Measurements from ENCODE around the gene ZNF764.
A peak's percentile ranks its signal among the peaks of the same experiment; 100 is the strongest.
"Not testable (repeated sequence)": the region's sequence is repeated elsewhere in the genome, so short reads cannot be mapped to it uniquely, and the experiment has no call there.

The ZNF764 gene

DNA sequence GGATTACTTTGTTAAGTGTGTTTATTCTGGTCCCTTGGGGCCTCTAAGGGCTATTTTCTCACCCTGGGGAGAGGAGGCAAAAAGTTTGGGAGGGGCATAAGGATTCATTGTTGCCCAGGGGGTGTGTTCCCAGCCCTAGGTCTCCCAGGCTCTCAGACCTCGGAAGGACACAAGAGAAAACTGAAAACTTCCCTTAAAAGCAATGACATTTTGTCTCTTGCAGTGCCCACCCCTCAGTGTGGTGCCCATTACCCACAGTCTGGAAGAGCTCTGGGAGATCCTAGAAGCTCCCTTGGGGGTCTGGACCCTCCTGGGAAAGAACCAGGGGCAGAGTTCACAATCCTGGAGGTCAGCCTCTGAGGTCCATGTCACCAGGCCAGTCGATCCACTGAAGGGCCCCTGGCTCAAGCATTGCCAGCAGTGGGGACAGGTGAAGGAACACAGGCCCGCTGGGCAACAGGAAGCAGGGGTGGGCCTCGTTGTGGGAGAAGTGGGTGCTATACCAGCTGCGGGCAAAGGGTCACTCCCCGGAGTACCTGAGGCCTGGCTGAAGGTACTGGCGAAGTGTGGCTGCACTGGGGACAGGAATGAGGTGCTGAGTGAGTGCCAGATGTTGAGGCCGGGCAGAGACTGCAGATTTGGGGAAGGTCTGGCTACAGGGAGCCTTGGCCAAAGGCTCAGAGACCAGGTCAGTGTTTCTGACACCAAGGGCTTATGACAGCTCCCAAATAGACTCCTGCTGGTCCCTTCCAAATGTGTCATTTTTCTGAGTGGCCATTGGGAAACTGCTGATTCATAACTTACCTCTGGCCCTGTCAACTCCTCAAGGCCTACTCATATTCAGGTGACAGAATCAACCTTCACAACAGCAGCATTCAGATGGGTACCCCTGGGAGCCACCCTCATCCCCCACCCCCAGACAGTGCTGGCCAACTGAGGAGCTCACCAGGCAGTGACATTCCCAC lies 18.9 kb downstream of the ZNF764 start:
- Histone ChIP-seq H3K36me3 (ENCODE audit: insufficient read depth, low read length) (peaks cover 18% of the 10 kb centered on the region; the same call in 1 of the 2 replicates), H3K9ac (ENCODE audit: low read depth, low read length) (no peak overlapping the region), H4K20me1 (ENCODE audit: insufficient read depth, low read length) (no peaks in the 10 kb centered on the region), H3K4me1 (ENCODE audit: insufficient read depth, low read length) (peaks cover 18% of the 10 kb centered on the region), H3K4me2 (ENCODE audit: insufficient read depth, low read length) (no peak overlapping the region), H2AFZ (ENCODE audit: low read depth, low read length) (no peak overlapping the region), H3K9me3 (ENCODE audit: insufficient read depth, low read length, severe bottlenecking) (no peaks in the 10 kb centered on the region), H3K27me3 (ENCODE audit: insufficient read depth, low read length, poor library complexity) (no peaks in the 10 kb centered on the region), H3K27ac (ENCODE audit: low read length) (no peak overlapping the region), H3K4me3 (ENCODE audit: low read depth in 1 of 2, low read length in 2 of 2) (no peak overlapping the region), H3K79me2 (ENCODE audit: insufficient read depth, low read length) (peaks cover 32% of the 10 kb centered on the region)
- ATAC-seq (ENCODE audit: insufficient read depth, low read depth) = no peak
- DNase-seq = no peak
- no peak for TF ChIP-seq CTCF (IDR thresholded peaks at IDR 0.05; ENCODE audit: borderline replicate concordance, extremely low read depth, low read length, poor library complexity, severe bottlenecking)

GRCh38 chr16:30536391-30537024 lies 21.7 kb downstream of the ZNF764 start:
- Histone ChIP-seq H3K79me2 (ENCODE audit: insufficient read depth, low read length) (peaks cover 54% of the 10 kb centered on the region), H3K4me2 (ENCODE audit: insufficient read depth, low read length) (peak overlapping the region; percentile 66), H3K4me1 (ENCODE audit: insufficient read depth, low read length) (peaks cover 36% of the 10 kb centered on the region), H2AFZ (ENCODE audit: low read depth, low read length) (peak overlapping the region; percentile 85; the same call in 1 of the 2 replicates), H3K27ac (ENCODE audit: low read length) (peak overlapping the region; percentile 96; the same call in 1 of the 2 replicates), H3K36me3 (ENCODE audit: insufficient read depth, low read length) (peaks cover 41% of the 10 kb centered on the region), H3K9ac (ENCODE audit: low read depth, low read length) (peak overlapping the region; percentile 70), H3K4me3 (ENCODE audit: low read depth in 1 of 2, low read length in 2 of 2) (peak overlapping the region in 1 of 2 experiments; percentile 71; a peak in 2 of 4 replicates)
- not testable (repeated sequence) for H4K20me1 ChIP-seq (ENCODE audit: insufficient read depth, low read length); DNase-seq; ATAC-seq (ENCODE audit: insufficient read depth, low read depth); H3K9me3 ChIP-seq (ENCODE audit: insufficient read depth, low read length, severe bottlenecking); H3K27me3 ChIP-seq (ENCODE audit: insufficient read depth, low read length, poor library complexity)

DNA sequence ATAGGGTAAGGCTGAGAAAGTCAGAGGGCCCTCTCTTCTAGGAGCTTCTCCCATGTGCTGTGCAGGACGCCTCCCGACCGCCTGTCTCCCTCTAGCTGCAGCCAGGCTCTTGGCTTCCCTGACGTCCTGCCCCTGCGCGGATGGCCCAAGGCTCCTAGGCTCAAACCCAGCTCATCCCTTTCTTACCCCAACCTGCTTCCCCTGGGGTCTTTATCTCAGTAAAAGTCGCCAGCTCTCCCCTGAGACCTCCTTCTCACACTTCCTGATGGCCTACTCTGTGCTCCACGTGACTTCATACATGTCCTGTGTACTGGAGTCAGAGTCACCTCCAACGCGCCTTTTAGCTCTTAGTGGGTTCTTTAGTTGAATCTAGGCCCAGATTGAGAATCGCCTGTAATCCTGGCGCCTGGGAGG lies 22.4 kb downstream of the ZNF764 start:
- DNase-seq (peak; percentile 78), ATAC-seq (ENCODE audit: insufficient read depth, low read depth) (peak; percentile 74)
- Histone ChIP-seq H3K27me3 (ENCODE audit: insufficient read depth, low read length, poor library complexity) (no peaks in the 10 kb centered on the region), H2AFZ (ENCODE audit: low read depth, low read length) (peak overlapping the region; percentile 85), H3K4me3 (ENCODE audit: low read depth in 1 of 2, low read length in 2 of 2) (peak overlapping the region; percentile 49 to 71), H3K9me3 (ENCODE audit: insufficient read depth, low read length, severe bottlenecking) (no peaks in the 10 kb centered on the region), H3K9ac (ENCODE audit: low read depth, low read length) (peak overlapping the region; percentile 70), H3K4me2 (ENCODE audit: insufficient read depth, low read length) (peak overlapping the region; percentile 66), H4K20me1 (ENCODE audit: insufficient read depth, low read length) (no peaks in the 10 kb centered on the region), H3K79me2 (ENCODE audit: insufficient read depth, low read length) (peaks cover 54% of the 10 kb centered on the region), H3K27ac (ENCODE audit: low read length) (peak overlapping the region; percentile 96), H3K36me3 (ENCODE audit: insufficient read depth, low read length) (peaks cover 48% of the 10 kb centered on the region), H3K4me1 (ENCODE audit: insufficient read depth, low read length) (peaks cover 36% of the 10 kb centered on the region)
- TF ChIP-seq EZH2 (IDR thresholded peaks at IDR 0.05; ENCODE audit: borderline replicate concordance, low read depth, low read length, severe bottlenecking) (no peak), CTCF (IDR thresholded peaks at IDR 0.05; ENCODE audit: borderline replicate concordance, extremely low read depth, low read length, poor library complexity, severe bottlenecking) (peak; percentile 76)

All from DND-41 (cell line).